HG02759 (cell line): ENCODE results near the gene CDH23.
A peak's percentile ranks its signal among the peaks of the same experiment; 100 is the strongest.

ENCODE experiments used
- ATAC-seq: cut with Tn5 transposase; IDR thresholded peaks from one replicate; pipeline ENCODE4 v1.9.1; 2021; ENCODE audit warnings: mild to moderate bottlenecking, moderate library complexity; ENCODE audit not compliant: unreplicated experiment

The CDH23 gene

GRCh38 chr10:71632896-71633600 lies 236.3 kb downstream of the CDH23 start:
- ATAC-seq, result no peak

GRCh38 chr10:71633920-71634319 lies 237.2 kb downstream of the CDH23 start:
- no peak for ATAC-seq

GRCh38 chr10:71634531-71635164 lies 237.9 kb downstream of the CDH23 start:
- ATAC-seq, result no peak

GRCh38 chr10:71635251-71635866 lies 238.6 kb downstream of the CDH23 start:
- no peak for ATAC-seq

GRCh38 chr10:71635867-71636266 lies 239.1 kb downstream of the CDH23 start:
- ATAC-seq, result no peak

- no peak for ATAC-seq
These were observed 239.9 kb downstream of the CDH23 start for GRCh38 chr10:71636588-71636987.

- no peak for ATAC-seq
These were observed 240.6 kb downstream of the CDH23 start for GRCh38 chr10:71637305-71637704.

GRCh38 chr10:71638064-71638821 lies 241.5 kb downstream of the CDH23 start:
- ATAC-seq, result no peak

GRCh38 chr10:71638822-71639719 lies 242.4 kb downstream of the CDH23 start:
- ATAC-seq, result no peak

GRCh38 chr10:71640607-71641006 lies 243.9 kb downstream of the CDH23 start:
- no peak for ATAC-seq

- ATAC-seq, result no peak
These were observed 244.7 kb downstream of the CDH23 start for GRCh38 chr10:71641449-71641848.

- no peak for ATAC-seq
These were observed 245.3 kb downstream of the CDH23 start for GRCh38 chr10:71641986-71642385.

- no peak for ATAC-seq
These were observed 247.2 kb downstream of the CDH23 start for GRCh38 chr10:71643904-71644303.

- peak; percentile 50 for ATAC-seq
These were observed 247.8 kb downstream of the CDH23 start for GRCh38 chr10:71644307-71645180.

- no peak for ATAC-seq
These were observed 248.5 kb downstream of the CDH23 start for GRCh38 chr10:71645185-71645584.

GRCh38 chr10:71646037-71646436 lies 249.3 kb downstream of the CDH23 start:
- ATAC-seq, result no peak

GRCh38 chr10:71646592-71647292 lies 250.0 kb downstream of the CDH23 start:
- no peak for ATAC-seq

GRCh38 chr10:71647526-71648253 lies 251.0 kb downstream of the CDH23 start:
- ATAC-seq, result no peak
